ENCODE measurements around the gene ZBTB12.

DNA sequence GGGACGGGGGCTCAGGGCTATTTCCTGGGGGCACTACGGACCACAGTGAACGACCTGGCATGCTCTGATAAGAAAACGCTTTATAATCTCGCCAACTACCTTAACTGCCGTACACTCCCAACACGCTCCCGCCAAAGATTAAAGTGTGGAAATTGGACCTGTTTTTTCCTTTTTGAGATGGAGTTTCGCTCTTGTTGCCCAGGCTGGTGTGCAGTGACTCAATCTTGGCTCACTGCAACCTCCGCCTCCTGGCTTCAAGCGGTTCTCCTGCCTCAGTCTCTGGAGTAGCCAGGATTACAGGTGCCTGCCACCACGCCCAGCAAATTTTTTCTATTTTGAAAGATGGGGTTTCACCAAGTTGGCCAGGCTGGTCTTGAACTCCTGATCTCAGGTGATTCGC is 22.7 kb downstream of the ZBTB12 start:
- TF ChIP-seq EP300 (IDR thresholded peaks at IDR 0.05; ENCODE audit: borderline replicate concordance in 1 of 2, low read depth in 2 of 2, low read length in 2 of 2), result no peak
- TF ChIP-seq POLR2A (IDR thresholded peaks at IDR 0.05; ENCODE audit: control extremely low read depth in 1 of 2, low read depth in 2 of 2, low read length in 2 of 2), result no peak
- no peak for TF ChIP-seq SP2 (IDR thresholded peaks at IDR 0.05; ENCODE audit: low read length)
- no peak for TF ChIP-seq BCL11A (IDR thresholded peaks at IDR 0.05; ENCODE audit: low read depth in 2 of 2, low read length in 2 of 2)
